Measurements from ENCODE around the gene TMEM63B. TPM values are rescaled to one million over a fixed set of nuclear protein-coding genes. Genes with fewer than 3 reads are reported as not detected.
A peak's percentile ranks its signal among the peaks of the same experiment; 100 is the strongest.

TMEM63B gene
- total RNA-seq, 4 donors from 2014 or later, result 73.4 to 91.2 (median 87.7) TPM

- no peak for DNase-seq (ENCODE audit: low spot score in 2 of 2)
- H3K4me3 ChIP-seq (ENCODE audit: low read depth, poor library complexity, severe bottlenecking), result no peak overlapping the region
- WGBS, 2 donors, result 89 to 93% methylated on average over 4 of the region's 4 CpGs
- intact Hi-C loops (cut with DNase I; ENCODE audit: low total_unique reads), result no loop called here
- TF ChIP-seq POLR2A (IDR thresholded peaks at IDR 0.05) (no peak), CTCF (IDR thresholded peaks at IDR 0.05) (no peak)
Observed at GRCh38 chr6:44199883-44200282, 72.5 kb downstream of the TMEM63B start.

- intact Hi-C loops (cut with DNase I; ENCODE audit: low total_unique reads), result no loop called here
- H3K4me3 ChIP-seq (ENCODE audit: low read depth, poor library complexity, severe bottlenecking), result no peak overlapping the region
- 26 to 74% methylated on average over 3 of the region's 3 CpGs for WGBS, 2 donors
- DNase-seq (ENCODE audit: low spot score in 2 of 2), result no peak
- TF ChIP-seq CTCF (IDR thresholded peaks at IDR 0.05) (no peak), POLR2A (IDR thresholded peaks at IDR 0.05) (no peak)
Observed at GRCh38 chr6:44201200-44201599, 73.8 kb downstream of the TMEM63B start.

- DNase-seq (ENCODE audit: low spot score in 2 of 2), result peak in 1 of 2 donors; percentile 71
- WGBS, 2 donors, result 30 to 37% methylated on average over 11 of the region's 11 CpGs
- intact Hi-C loops (cut with DNase I; ENCODE audit: low total_unique reads), result no loop called here
- no peak for TF ChIP-seq POLR2A (IDR thresholded peaks at IDR 0.05)
- TF ChIP-seq CTCF (IDR thresholded peaks at IDR 0.05), result no peak
- H3K4me3 ChIP-seq (ENCODE audit: low read depth, poor library complexity, severe bottlenecking), result no peak overlapping the region
Observed at GRCh38 chr6:44201638-44202303, 74.4 kb downstream of the TMEM63B start.

GRCh38 chr6:44202332-44202971 lies 75.1 kb downstream of the TMEM63B start:
- TF ChIP-seq CTCF (IDR thresholded peaks at IDR 0.05), result no peak
- TF ChIP-seq POLR2A (IDR thresholded peaks at IDR 0.05), result no peak
- WGBS, 2 donors, result 57 to 67% methylated on average over 4 of the region's 4 CpGs
- H3K4me3 ChIP-seq (ENCODE audit: low read depth, poor library complexity, severe bottlenecking), result no peak overlapping the region
- intact Hi-C loops (cut with DNase I; ENCODE audit: low total_unique reads), result no loop called here
- no peak for DNase-seq (ENCODE audit: low spot score in 2 of 2)

GRCh38 chr6:44202972-44203750 lies 75.8 kb downstream of the TMEM63B start:
- intact Hi-C loops (cut with DNase I; ENCODE audit: low total_unique reads), result no loop called here
- WGBS, 2 donors, result 87 to 92% methylated on average over 11 of the region's 11 CpGs
- H3K4me3 ChIP-seq (ENCODE audit: low read depth, poor library complexity, severe bottlenecking), result no peak overlapping the region
- DNase-seq (ENCODE audit: low spot score in 2 of 2), result no peak
- no peak for TF ChIP-seq CTCF (IDR thresholded peaks at IDR 0.05)
- no peak for TF ChIP-seq POLR2A (IDR thresholded peaks at IDR 0.05)

Measured in lower leg skin (tissue), 4 donors.